GM19193 (cell line): ENCODE data around the gene TFCP2L1.

Experiments
- POLR2A ChIP-seq: IDR thresholded peaks from 4 replicates; pipeline ENCODE4 v1.6.1; 2011; ENCODE audit not compliant: insufficient read depth, insufficient read length; ENCODE audit errors: extremely low read depth

The TFCP2L1 gene

GRCh38 chr2:121219866-121220265, 65.1 kb downstream of the TFCP2L1 start:
- no peak for TF ChIP-seq POLR2A

GRCh38 chr2:121218386-121218938, 66.5 kb downstream of the TFCP2L1 start:
- no peak for TF ChIP-seq POLR2A

- TF ChIP-seq POLR2A = no peak
Measured at GRCh38 chr2:121217627-121218026, 67.4 kb downstream of the TFCP2L1 start.

GRCh38 chr2:121214296-121214695, 70.7 kb downstream of the TFCP2L1 start:
- TF ChIP-seq POLR2A = no peak

GRCh38 chr2:121213386-121213785, 71.6 kb downstream of the TFCP2L1 start:
- TF ChIP-seq POLR2A = no peak

GRCh38 chr2:121212661-121213325, 72.2 kb downstream of the TFCP2L1 start:
- TF ChIP-seq POLR2A = no peak

GRCh38 chr2:121211689-121212151, 73.3 kb downstream of the TFCP2L1 start:
- TF ChIP-seq POLR2A = no peak

GRCh38 chr2:121211251-121211650, 73.8 kb downstream of the TFCP2L1 start:
- no peak for TF ChIP-seq POLR2A

GRCh38 chr2:121210691-121211090, 74.3 kb downstream of the TFCP2L1 start:
- TF ChIP-seq POLR2A = no peak

GRCh38 chr2:121209014-121209610, 75.9 kb downstream of the TFCP2L1 start:
- no peak for TF ChIP-seq POLR2A

- no peak for TF ChIP-seq POLR2A
Measured at GRCh38 chr2:121207494-121207893, 77.5 kb downstream of the TFCP2L1 start.

- no peak for TF ChIP-seq POLR2A
Measured at GRCh38 chr2:121205321-121205942, 79.6 kb downstream of the TFCP2L1 start.

- no peak for TF ChIP-seq POLR2A
Measured at GRCh38 chr2:121203591-121204249, 81.3 kb downstream of the TFCP2L1 start.

GRCh38 chr2:121202541-121203310, 82.3 kb downstream of the TFCP2L1 start:
- no peak for TF ChIP-seq POLR2A
